VCaP (cell line): ENCODE results near the gene C3orf22.

Experiments
- H3K27ac ChIP-seq: fragments of 450-650 bp; 2 replicates; pipeline ENCODE4 v1.5.1; 2017
- CTCF ChIP-seq: fragments of 450-650 bp; conservative IDR thresholded peaks from 2 replicates; pipeline ENCODE4 v1.5.1; 2017; ENCODE audit warnings: mild to moderate bottlenecking, moderate library complexity

Gene C3orf22

GRCh38 chr3:126500016-126500415 is 58.7 kb downstream of the C3orf22 start:
- no peak overlapping the region for H3K27ac ChIP-seq
- no peak for TF ChIP-seq CTCF
